CD4-positive, alpha-beta T cell treated with Interleukin-4 for 4 hours (primary cell): ENCODE results near the gene VCPKMT.

Source experiments
- DNase-seq: peaks from one replicate; pipeline ENCODE4 v3.0.0-alpha.2; 2020

Gene VCPKMT

DNA sequence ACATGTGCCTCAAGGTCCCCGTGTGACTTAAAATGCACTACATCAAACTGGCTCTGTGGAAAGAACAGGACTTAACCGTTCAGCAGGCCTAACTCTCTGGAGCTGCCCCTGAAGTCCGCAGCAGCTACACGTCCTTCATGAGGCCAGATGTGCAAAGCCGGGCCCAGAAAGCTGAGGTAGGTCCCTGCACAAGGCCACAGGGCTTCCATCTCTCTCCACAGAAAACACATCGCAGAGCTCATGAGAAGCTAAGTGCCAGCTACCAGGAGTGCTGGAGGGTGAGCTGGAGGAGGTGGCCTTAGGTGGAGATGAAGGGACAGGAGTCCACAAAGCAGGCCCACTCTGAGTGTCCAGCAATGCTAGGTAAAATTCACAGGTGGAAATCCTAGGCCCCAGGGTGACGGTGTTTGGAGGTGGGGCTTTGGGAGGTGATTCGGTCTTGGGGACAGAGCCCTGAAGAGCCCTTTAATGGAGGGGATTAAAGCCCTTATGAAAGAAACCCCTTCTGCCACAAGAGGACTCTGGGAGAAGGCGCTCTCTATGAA is 52.4 kb downstream of the VCPKMT start:
- DNase-seq, result no peak

- DNase-seq, result peak; percentile 98
These were observed 53.8 kb downstream of the VCPKMT start for GRCh38 chr14:50062438-50063085.

GRCh38 chr14:50061664-50062437 is 54.5 kb downstream of the VCPKMT start:
- DNase-seq, result peak; percentile 86

DNA sequence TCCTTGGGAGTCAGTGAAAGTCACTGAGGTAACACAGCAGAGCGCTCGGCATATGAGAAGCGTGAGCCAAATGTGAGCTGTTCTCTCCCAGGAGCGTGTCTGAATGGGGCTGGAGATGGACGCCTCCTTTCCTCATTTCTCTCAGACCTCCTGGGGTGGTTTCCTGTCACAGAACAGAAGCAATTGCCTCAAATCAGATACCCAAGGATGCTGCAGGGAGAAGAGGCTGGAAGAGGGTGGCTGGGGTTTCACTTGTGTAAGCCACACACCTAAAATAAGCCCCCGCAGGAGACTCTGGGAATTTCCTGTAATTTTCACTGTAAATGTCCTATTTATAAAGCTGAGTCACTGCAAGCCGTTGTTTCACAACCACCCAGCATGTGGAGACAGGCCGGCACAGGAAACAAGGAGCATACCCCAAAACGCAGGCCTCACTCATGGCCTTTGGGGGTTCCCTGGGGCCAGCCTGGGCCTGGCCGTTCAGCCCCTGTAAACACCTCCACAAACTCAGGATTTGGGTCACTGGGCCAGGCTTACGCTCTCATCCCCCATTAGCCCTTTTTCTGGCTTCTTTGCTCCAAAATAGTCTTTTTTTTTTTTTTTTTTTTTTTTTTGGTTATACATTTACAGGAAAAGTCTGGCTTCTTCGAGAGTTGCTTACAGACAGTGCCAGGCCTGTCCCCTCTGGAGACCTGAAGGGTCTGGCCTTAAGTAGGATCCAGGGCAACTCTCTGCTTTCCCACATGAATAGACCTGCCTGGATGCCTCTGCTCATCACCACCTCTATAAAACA is 55.3 kb downstream of the VCPKMT start:
- peak; percentile 70 for DNase-seq

- no peak for DNase-seq
These were observed 56.4 kb downstream of the VCPKMT start for GRCh38 chr14:50059763-50060616.
